ENCODE measurements around the gene MYO10.
A peak's percentile ranks its signal among the peaks of the same experiment; 100 is the strongest.

MYO10 gene

DNA sequence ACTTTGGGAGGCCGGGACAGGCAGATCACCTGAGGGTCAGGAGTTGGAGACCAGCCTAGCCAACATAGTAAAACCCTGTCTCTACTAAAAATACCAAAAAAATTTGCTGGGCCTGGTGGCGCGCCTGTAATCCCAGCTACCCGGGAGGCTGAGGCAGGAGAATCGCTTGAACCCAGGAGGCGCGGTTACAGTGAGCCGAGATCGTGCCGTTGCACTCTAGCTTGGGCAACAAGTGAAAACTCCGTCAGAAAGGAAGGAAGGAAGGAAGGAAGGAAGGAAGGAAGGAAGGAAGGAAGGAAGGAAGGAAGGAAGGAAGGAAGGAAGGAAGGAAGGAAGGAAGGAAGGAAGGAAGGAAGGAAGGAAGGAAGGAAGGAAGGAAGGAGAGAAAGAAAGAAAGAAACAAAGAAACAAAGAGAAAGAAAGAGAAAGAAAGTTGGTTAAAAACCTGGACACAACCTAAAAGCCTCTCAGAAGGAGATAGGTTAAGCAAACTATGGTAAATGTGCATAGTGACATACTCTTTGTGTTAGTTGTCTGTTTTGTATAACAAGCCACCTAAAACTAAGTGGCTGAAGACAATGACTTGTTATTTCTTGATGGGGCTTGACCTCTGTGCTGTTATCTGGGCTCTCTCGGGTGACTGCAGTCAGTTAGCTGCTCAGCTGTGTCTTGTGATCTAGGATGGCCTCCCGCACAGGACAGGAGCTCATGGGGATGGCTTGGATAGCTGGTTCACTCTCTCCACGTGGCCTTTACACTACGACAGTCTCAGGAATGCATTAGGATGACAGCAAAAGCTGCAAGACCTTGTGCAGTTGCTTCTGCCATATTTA lies 8.0 kb upstream of the MYO10 start:
- DNase-seq (ENCODE audit: low spot score) = no peak

DNA sequence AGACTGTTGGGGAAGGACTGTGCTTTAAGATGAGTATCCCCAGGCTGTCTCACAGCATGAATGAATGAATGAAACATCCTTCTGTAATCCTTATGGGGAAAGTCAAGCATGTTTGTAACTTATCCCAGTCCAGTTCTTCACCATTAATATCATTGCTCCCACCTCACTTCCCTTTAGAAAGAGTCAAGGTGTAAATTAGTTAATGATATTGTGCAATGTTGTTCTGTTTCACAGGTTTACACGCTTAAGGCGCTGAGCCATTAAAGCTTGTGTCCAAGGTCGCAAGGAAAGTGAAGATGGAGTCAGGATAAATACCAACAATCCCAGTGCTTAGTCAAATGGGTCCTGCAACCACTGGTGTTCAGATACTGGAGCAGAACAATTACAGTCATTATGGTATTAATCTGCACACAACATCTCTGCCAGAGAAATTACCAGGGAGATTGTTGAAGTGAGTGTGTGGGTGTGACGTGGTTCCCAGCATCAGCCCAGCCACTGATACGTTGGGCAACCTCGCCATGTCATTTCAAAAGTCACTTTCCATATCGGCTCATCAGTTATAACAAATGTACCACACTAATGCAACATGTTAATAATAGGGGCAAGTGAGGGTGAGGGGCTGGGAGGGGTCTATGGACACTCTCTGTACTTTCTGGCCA lies 1.5 kb upstream of the MYO10 start:
- DNase-seq (ENCODE audit: low spot score) = no peak

DNA sequence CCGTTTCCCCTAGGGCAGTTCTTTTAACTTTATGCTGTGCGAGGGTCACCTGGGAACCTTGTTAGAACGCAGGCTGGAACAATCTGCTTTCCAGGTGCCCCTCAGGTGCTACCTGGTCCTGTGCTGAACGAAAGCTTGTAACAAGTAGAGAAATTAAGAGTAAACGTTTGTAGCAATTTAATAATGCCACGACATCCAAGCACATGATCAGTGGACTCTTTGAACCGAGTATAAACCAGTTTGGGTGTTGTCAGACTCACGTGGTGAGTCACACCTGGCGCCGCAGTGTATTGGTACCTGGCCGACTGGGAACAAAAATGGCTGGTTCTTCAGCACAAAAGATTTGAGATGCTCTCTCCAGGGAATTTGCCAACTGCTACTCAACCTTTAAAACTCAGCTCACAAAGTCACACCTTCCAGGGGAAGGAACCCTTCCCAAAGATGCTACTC lies 926 bp upstream of the MYO10 start:
- no peak for DNase-seq (ENCODE audit: low spot score)

DNA sequence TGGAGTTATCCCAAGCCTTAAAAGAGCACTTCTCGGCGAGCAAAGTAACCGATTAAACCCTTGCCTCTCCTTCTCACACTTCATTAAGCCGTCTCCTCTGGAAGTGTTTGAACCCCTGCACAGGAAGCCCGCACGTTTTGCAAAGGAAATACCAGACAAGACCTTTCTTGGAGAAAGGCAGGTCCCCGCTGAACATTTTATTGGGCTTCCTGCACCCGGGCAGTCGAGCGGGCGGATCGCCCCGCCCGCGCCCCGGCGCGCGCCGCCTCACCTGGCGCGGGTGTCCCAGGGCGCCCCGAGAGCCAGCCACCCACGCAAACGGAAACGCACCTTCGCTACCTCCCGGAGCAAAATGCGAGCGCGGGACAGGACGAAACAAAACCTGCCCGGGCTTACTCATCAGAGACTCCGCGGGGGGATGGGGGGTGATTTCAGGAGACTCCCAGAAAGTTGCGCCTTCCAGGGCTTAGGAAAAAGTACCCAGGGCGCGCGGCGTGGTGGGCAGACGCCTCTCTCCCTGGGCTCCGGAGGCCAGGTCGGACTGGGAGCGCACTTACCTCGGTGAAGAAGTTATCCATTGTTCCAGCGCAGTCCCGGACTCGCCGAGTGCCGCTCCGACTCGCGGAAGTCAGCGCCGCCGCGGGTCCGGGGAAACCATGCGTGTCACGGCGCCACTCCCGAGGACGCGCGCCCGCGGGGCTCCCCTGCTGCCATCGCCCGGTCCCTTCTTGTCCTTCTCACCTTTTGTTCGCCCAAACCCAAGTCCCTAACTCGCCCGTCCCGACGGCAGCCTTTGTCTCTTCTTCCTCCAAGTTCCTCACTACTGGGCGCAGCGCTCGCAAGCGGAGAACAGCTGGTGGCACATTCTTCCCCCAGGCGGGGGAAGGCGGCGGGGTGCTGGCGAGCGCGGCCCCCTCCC lies 598 bp downstream of the MYO10 start:
- DNase-seq (ENCODE audit: low spot score) = peak; percentile 29

DNA sequence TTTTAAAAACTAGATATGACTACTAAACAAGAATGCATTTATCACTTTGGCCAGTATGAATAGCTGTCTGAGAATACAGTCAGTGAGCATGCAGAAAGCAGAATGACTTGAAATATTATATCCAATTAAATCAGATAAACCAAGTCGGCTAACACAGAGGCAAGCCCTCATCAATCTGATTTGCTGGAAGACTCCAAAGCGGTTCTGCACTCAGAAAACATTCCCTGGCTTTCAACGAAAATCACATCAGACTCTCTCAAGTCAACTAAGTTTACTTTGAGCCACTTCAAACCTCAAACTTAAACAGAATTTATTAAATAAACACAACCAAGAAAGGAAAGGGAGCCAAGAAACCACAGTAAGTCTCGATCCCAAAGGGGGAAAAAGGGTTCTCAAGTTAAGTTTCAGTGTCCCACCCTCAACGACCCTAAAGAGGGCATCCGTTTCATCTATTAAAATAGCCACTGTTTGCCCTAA lies 1.4 kb downstream of the MYO10 start:
- DNase-seq (ENCODE audit: low spot score) = peak; percentile 20

DNA sequence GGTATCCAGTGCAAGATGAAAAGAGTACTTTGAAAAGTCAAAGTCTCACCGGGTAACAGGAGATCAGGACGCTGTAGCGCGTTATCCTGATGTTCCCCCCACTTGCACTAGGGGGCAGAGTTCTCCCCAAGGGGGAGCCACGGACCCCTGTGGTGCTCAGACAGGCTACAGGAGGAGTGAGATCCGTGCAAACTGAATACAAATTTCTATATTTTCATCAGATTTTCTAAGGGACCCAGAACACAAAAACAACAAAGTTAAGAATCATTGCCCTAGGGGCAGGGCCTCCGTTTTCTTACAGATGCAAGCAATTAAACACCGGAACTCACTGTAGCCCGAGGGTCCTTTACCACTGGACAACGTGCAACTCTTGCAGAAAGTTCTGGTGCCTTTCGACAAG lies 2.0 kb downstream of the MYO10 start:
- peak; percentile 85 for DNase-seq (ENCODE audit: low spot score)

DNA sequence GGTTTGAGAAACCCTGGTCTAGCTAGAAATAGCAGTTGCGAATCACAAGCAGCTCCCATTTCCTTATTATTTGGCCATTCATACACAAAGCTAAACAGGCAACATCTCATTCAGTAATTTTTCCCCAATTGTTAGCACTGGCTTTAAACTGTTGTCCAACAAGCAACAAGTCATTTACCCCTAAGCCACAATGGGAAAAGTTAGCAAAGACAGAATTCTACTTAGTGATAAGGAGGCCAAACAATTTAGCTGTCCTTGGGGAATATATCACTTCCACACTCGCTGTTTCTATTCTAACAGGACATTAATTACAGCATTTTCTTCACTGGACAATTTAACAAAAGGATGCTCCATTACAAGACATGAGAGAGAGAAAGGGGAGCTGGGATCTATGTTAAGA lies 2.8 kb downstream of the MYO10 start:
- no peak for DNase-seq (ENCODE audit: low spot score)

DNA sequence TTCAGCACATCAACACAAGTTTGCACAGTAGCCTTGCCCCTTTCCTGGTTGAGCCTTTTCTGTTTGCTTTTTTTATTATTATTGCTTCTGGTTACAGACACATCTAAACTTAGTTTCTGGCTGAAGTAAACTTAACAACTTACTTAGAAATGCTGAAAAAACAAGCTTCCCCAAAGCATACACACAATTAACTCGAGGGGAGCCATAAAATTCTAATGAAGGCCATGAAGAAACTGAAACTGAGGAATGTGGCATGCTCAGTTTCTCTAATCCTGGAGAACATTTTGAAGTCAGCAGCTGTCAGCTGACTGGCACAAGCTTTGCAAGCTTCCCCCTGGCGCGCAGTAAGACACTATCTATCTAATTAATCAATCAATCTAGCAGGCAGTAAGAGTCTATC lies 3.7 kb downstream of the MYO10 start:
- DNase-seq (ENCODE audit: low spot score) = no peak

DNA sequence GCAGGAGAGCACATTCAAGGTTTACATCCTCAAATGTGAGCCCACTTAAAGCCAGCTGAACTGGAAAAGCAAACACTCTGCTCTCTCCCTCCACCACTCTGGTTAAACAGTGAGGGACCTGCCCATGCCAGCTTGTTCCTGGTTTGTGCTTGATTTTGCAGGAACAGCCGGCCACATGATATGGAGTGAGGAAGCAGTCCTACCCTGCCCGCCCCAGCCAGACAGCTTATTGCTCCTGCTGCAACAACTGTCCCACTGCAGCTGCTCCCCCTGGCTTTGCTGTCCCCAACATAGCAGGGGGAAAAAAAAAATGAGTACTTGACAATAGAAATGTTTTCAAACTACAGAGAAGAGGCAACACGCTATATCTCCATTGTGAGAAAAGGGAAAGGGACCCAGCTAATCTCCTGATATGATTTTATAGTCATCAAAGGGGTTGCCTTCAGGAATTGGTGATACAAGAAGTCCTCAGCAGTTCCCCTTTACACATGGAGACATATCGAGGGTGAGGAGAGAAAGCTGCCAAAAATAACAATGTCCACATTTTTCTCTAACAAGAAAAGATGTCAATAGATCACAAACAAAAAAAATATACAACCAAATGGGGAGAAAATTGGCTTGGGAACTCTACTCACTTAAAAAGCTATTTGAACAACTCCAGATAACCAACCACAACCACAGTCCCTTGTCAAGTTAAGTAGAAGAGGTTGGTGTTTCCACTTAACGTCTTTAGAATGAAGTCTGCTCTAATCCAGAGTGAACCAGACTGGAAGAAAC lies 4.6 kb downstream of the MYO10 start:
- no peak for DNase-seq (ENCODE audit: low spot score)

DNA sequence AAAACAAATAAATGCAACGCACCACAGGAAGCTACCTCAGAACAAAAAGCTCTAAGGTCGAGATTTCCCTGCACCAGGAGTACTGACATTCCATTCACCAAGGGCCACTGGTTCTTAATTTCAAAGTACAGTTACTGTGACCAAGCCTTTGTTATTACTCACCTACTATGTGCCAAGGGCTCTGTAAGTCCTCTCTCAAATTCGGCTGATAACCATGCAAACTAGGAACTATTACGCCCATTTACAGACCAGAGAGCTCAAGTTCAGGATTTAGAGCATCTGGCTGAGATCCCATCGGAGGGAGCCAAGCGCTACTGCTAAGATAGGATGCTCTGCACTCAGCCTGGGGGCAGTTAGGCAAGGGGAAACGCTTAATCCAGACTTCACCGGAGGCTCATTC lies 5.6 kb downstream of the MYO10 start:
- DNase-seq (ENCODE audit: low spot score) = no peak

DNA sequence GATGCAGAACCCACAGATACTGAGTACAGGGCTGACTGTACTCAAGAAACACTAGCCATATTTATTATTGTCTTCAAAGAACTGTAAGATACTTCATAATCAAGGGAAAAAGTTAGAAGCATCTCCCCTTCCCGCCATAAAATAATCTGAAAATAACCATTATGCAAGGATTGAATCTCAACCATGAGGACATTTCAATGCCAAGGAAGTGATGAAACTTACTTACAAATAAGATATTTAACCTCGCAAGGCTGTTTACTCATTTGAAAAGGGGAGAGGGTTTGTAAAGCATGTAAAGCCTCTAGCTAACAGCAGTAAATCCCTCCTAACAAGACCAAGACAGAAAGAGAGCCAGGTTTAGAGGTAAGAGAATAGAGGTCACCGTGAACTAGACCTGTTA lies 6.3 kb downstream of the MYO10 start:
- DNase-seq (ENCODE audit: low spot score) = no peak

DNA sequence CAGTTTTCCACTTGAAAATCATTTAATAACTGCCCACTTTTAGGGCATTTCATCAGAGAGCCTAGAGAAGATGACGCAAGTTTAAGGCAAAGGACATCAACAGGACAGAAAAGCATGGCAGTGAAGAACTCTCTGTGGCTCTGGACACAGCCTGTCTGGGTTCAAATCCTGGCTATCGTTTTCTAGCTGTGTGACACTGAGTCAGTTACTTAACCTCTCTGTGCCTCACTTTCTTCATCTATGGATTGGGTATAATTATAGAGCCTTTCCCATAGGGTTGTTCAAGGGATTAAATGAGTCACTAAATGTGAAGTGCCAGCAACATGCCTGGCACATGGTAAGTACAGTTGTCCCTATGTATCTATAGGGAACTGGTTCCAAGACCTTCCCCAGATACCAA lies 6.7 kb downstream of the MYO10 start:
- DNase-seq (ENCODE audit: low spot score) = no peak

DNA sequence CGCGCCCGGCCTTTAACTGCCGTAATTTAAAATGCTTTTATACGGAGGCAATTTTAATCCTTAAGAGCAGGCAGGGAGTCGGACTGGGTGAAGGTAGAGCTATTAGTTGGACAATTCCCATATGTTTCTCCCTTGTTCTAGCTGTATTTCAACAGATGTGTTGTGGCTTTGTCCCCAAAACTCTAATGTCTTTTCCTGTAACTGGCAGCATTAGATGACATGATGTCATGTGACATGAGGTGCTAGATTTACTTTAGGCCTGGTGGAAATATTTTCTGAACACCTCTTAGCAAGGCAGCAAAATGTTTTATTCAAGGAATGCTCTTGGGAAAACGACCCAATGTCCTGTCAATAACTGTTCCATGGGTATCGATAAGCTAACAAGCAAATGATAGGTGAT lies 8.5 kb downstream of the MYO10 start:
- DNase-seq (ENCODE audit: low spot score) = no peak

DNA sequence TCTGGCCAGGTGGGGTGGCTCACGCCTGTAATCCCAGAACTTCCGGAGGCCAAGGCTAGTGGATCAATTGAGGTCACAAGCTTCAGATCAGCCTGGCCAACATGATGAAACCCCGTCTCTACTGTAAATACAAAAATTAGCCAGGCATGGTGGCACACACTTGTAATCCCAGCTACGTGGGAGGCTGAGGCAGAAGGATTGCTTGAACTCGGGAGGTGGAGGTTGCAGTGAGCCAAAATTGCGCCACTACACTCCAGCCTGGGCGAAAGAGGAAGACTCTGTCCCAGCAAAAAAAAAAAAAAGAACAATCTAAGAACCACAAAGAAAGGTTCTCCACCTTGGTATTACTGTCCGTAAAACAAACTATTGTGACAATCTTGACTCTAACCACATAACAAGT lies 9.7 kb downstream of the MYO10 start:
- no peak for DNase-seq (ENCODE audit: low spot score)

DNA sequence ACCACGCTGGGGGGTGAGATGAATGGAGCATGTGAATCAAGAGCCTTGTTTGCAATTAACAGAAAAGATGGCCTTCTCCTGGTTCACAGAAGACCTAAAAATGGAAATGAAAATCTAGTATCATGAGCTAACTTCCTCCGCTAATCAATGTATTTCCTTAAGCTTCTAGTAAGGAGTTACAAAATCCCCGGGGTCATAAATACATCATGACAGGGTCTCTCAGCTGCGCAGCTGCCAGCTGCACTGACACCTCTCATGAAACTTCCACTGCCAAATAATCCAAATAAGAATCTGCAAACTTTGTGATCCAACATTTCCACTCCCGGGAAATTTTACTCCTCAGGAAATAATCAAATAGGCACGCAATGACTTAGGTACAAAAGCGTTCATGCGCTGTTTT lies 11.9 kb downstream of the MYO10 start:
- no peak for DNase-seq (ENCODE audit: low spot score)

DNA sequence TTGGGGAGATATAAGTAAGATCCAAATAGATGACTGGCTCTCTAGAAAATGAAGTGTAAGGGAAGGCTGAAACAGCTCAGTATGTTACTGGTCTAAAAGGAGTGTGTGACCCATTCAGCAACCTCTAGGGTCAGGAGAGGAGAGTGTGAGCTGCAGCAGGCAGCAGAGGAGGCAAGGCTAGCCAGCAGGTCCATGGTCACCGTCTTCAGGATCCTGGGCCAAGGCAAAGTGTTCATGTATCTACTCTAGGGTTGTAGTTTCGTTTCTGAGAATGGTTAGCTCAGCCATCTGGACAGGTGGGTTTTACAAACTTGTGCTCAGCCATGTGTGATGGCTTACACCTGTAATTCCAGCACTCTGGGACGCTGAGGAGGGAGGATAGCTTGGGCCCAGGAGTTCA lies 13.7 kb downstream of the MYO10 start:
- DNase-seq (ENCODE audit: low spot score) = no peak

DNA sequence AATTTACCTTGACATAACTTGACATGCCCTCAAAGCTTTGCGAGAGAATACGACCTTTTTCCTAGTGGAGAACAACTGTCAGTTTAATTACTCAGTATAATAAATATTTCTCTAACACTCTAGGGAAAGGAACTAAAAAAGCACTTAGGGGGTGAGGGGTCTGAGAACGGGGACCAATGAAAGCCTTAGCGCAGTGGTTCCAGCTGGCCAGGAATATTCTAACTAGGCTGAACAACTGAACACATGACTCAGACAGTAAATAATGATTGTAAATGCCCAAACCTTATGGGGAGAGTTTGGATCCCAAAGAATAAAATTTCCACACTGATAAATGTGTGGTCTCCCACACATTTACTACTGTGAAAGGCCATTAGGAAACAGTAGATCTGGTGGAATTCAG lies 14.9 kb downstream of the MYO10 start:
- no peak for DNase-seq (ENCODE audit: low spot score)

DNA sequence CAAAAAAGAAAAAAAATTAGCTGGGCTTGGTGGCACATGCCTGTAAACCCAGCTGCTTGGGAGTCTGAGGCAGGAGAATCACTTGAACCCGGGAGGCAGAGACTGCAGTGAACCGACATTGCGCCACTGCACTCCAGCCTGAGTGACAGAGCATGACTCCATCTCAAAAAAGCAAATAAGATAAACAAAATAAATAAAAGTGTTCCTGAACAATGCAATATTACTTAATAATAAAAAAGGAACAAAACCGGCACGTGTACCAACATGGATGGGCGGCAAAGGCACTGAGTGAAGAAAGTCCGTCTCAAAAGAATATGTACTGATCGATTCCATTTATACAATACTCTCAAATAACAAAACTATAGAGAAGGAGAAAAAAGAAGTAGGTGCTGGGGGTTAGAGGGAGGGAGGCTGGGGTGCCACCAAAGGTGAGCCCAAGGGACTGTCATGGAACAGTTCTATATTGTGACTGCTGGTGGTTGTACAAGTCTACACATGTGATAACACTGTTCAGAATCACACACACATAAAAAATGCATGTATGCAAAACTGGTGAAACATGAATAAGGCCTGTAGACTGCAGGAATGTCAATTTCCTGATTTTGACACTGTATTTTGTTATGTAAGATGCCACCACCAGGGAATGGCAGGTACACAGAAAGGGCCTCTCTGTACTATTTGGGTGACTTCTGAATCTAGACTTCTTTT lies 15.8 kb downstream of the MYO10 start:
- no peak for DNase-seq (ENCODE audit: low spot score)

DNA sequence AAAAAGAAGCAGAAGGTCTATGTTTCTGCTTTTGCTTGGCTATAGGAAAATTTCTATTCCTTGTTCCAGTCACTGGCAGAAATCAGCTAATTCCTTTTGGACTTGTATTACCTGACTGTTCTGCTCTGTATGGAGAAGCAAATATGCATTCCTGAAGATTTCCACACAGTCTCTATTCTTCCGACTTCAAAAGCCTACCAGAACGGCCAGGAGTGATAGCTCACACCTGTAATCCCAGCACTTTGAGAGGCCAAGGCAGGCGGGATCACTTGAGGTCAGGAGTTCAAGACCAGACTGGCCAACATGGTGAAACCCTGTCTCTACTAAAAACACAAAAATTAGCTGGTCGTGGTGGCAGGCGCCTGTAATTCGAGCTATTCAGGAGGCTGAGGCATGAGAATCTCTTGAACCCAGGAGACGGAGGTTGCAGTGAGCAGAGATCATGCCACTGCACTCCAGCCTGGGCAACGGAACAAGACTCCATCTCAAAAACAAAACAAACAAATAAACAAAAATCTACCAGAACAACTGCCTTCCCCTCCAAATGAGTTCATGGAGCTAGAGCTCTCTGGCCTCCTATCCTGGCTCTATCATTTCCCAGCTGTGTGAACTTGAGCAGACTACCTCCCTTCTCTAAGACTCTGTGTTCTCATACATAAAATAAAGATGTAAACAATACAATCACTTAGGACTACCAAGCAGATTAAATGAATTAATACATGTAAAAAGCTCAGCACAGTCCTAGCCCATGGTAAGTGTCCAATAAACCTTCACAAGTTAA lies 17.0 kb downstream of the MYO10 start:
- no peak for DNase-seq (ENCODE audit: low spot score)

DNA sequence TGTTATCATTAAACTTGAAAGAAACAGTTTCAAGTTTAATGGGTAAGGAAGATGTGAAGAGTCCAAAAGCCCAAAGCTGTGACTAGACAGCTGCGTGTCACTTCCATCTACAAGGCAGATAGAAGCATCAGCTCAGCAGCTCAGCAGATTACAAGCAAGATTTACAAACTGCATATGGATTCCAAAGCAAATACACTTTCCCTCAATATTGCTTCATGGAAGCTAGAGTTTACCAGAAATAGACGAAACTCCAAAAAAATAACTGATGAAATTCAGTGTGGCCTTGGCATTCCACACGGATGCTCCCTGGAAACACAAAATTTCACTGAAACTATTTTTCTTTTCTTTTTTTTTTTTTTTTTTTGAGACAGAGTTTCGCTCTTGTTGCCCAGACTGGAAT lies 17.9 kb downstream of the MYO10 start:
- peak; percentile 43 for DNase-seq (ENCODE audit: low spot score)
